K562 (cell line): ENCODE results near the gene MYCBP. TPM values are rescaled to one million over a fixed set of nuclear protein-coding genes. Genes with fewer than 3 reads are reported as not detected.

ENCODE experiments used
- ELF4 ChIP-seq: fragments of 450-650 bp; formaldehyde crosslinking; IDR thresholded peaks from 2 replicates; pipeline ENCODE4 v1.4.0; 2022; ENCODE audit warnings: missing genetic modification characterization
- ESRRB ChIP-seq: fragments of 250-450 bp; sonication (Bioruptor Pico); IDR thresholded peaks from 2 replicates; pipeline ENCODE4 v1.5.0; 2020; ENCODE audit warnings: mild to moderate bottlenecking, moderate library complexity, borderline replicate concordance
- HNRNPK ChIP-seq: fragments of 200-400 bp; formaldehyde crosslinking; IDR thresholded peaks from one replicate; pipeline ENCODE4 v1.6.1; 2018; ENCODE audit warnings: mild to moderate bottlenecking, low read depth, low read length; ENCODE audit not compliant: poor library complexity, severe bottlenecking
- NBN ChIP-seq: fragments of 450-650 bp; IDR thresholded peaks from 2 replicates; pipeline ENCODE4 v1.6.1; 2016; ENCODE audit warnings: low read depth, mild to moderate bottlenecking
- PBX2 ChIP-seq, 2 experiments: IDR thresholded peaks in 1 of 2; conservative IDR thresholded peaks in 1 of 2; 2 replicates each; pipeline ENCODE4 v1.6.1; 2016; ENCODE audit warnings: low read depth in 2 of 2, mild to moderate bottlenecking in 1 of 2, missing compliant biosample characterization in 1 of 2, missing genetic modification characterization in 1 of 2, moderate library complexity in 1 of 2
- PYGO2 ChIP-seq: fragments of 450-650 bp; IDR thresholded peaks from 2 replicates; pipeline ENCODE4 v1.6.1; 2016; ENCODE audit warnings: mild to moderate bottlenecking, missing genetic modification characterization, moderate library complexity, missing compliant biosample characterization
- SMARCA4 ChIP-seq: fragments of 450-650 bp; IDR thresholded peaks from 2 replicates; pipeline ENCODE4 v1.6.1; 2016
- THAP7 ChIP-seq: fragments of 250-450 bp; sonication (Bioruptor Pico); IDR thresholded peaks from 2 replicates; pipeline ENCODE4 v1.5.0; 2021
- THRA ChIP-seq: fragments of 450-650 bp; IDR thresholded peaks from 2 replicates; pipeline ENCODE4 v1.6.1; 2017; ENCODE audit warnings: mild to moderate bottlenecking, moderate library complexity
- ZBTB7A ChIP-seq: IDR thresholded peaks from 2 replicates; pipeline ENCODE4 v1.6.1; 2011; ENCODE audit warnings: low read depth, mild to moderate bottlenecking, low read length, moderate library complexity, borderline replicate concordance; ENCODE audit not compliant: control insufficient read depth
- ZC3H11A ChIP-seq: IDR thresholded peaks from 2 replicates; pipeline ENCODE4 v1.6.1; 2012; ENCODE audit warnings: low read depth, low read length, improper control_type of control experiment
- polyA plus RNA-seq, 8 experiments: library from polyadenylated mRNA; depleted of rRNA in 4 of 8; stranded (reverse) in 5 of 8; unstranded in 3 of 8; fragments of >200 nt; fragmentation: Nextera tagmentation in 2 of 8; fragmentation: Illumina TruSeq in 1 of 8; extraction: Ambion mirVana in 2 of 8; extraction: Trizol in 1 of 8; gene quantifications; 2 replicates each; pipeline versions ENCODE4 v1.2.1 to v1.2.3, GENCODE V29; 2011 to 2014; ENCODE audit warnings: inconsistent platforms in 1 of 8, missing spikeins in 1 of 8
- total RNA-seq, 7 experiments: library from RNA; depleted of rRNA in 6 of 7; stranded (reverse); fragments of >200 nt in 6 of 7; fragmentation: Illumina TruSeq in 2 of 7; extraction: Trizol in 2 of 7; gene quantifications; 2 replicates each; pipeline versions ENCODE4 v1.2.1 to v1.2.3, GENCODE V29; 2011 to 2021; ENCODE audit warnings: low replicate concordance in 1 of 7
- TF ChIP-seq, protein P1 (sequence below), 2 experiments: fragments of 450-650 bp; IDR thresholded peaks; 2 replicates each; pipeline ENCODE4 v1.6.1; 2016; ENCODE audit warnings: mild to moderate bottlenecking in 2 of 2, borderline replicate concordance in 1 of 2, low read depth in 1 of 2, moderate library complexity in 1 of 2
- TF ChIP-seq, protein P2 (sequence below): IDR thresholded peaks from 2 replicates; pipeline ENCODE4 v1.6.1; 2016; ENCODE audit warnings: missing genetic modification characterization, missing compliant biosample characterization

The MYCBP gene
- total and polyA plus RNA-seq, 9 of the 15 experiments (the other 6 are each of a cell fraction or from before 2014, with no cell fraction given): 32.3 to 253 (median 72.9) TPM

DNA sequence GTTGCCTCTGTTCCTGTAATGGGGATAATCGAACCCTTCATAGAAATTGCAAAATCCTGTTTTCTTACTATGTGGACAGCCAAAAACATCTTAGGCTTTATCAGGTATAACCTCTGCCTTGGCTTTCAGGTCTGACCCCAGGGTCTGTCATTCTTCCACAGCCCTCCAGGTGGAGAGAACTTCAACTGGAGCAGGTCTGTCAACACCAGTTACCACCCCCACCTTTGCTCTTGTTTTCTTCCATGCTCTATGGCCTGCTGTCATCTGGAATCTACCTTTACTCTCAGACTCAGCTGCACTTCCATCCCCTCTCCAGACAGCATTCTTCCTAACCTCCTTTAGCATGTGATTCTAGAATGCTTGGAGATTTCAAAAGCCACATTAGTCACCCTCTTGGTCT is 18.6 kb upstream of the MYCBP start (continued):
- TF ChIP-seq THRA: no peak
- TF ChIP-seq ELF4: no peak
- TF ChIP-seq ZBTB7A: peak; percentile 30; the same call in 1 of the 2 replicates
- no peak for TF ChIP-seq PBX2 (CRISPR knock-in tag; IDR thresholded peaks at IDR 0.05; ENCODE audit: low read depth)
- TF ChIP-seq PBX2 (tag; conservative IDR thresholded peaks at IDR 0.05; ENCODE audit: low read depth): peak; percentile 23; the same call in 1 of the 2 replicates
- TF ChIP-seq, protein P1, sequence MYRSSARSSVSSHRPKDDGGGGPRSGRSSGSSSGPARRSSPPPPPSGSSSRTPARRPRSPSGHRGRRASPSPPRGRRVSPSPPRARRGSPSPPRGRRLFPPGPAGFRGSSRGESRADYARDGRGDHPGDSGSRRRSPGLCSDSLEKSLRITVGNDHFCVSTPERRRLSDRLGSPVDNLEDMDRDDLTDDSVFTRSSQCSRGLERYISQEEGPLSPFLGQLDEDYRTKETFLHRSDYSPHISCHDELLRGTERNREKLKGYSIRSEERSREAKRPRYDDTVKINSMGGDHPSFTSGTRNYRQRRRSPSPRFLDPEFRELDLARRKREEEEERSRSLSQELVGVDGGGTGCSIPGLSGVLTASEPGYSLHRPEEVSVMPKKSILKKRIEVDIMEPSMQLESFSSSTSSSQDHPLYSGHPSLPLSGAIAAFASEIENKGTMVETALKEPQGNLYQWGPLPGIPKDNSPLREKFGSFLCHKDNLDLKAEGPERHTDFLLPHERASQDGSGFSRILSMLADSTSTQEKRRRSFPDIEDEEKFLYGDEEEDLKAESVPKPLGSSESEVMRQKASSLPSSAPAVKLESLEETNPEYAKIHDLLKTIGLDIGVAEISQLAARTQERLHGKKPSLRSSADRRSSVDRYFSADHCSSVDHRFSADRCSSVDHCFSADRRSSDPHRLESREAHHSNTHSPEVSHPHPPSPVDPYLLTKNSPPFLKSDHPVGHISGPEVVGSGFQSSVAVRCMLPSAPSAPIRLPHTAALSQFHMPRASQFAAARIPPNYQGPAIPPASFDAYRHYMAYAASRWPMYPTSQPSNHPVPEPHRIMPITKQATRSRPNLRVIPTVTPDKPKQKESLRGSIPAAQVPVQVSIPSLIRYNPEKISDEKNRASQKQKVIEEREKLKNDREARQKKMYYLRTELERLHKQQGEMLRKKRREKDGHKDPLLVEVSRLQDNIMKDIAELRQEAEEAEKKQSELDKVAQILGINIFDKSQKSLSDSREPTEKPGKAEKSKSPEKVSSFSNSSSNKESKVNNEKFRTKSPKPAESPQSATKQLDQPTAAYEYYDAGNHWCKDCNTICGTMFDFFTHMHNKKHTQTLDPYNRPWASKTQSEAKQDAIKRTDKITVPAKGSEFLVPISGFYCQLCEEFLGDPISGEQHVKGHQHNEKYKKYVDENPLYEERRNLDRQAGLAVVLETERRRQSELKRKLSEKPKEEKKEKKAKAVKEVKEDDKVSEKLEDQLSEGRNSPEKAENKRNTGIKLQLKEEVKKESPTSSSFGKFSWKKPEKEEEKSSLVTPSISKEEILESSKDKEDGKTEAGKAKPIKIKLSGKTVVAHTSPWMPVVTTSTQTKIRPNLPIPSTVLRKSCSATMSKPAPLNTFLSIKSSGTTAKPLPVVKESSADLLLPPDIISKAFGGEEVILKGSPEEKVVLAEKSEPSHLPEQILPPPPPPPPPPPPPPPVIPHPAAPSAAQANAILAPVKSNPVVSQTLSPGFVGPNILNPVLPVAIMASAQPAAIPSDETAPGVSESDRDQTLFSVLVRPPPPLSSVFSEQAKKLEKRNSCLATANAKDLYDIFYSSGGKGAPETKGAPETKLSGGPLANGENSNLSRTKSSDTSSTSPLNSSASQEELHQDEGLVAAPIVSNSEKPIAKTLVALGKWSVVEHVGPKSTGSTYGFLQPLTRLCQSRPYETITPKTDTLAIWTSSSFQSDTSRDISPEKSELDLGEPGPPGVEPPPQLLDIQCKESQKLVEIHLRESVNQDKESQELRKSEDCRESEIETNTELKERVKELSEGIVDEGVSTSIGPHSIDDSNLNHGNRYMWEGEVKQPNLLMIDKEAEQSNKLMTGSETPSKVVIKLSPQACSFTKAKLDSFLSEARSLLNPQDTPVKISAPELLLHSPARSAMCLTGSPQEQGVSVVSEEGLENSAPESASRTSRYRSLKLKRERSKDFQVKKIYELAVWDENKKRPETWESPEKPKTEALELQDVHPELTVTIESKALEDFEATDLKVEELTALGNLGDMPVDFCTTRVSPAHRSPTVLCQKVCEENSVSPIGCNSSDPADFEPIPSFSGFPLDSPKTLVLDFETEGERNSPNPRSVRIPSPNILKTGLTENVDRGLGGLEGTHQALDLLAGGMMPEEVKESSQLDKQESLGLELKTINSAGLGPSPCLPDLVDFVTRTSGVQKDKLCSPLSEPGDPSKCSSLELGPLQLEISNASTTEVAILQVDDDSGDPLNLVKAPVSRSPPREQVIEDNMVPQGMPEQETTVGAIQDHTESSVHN (IDR thresholded peaks at IDR 0.05; ENCODE audit: borderline replicate concordance in 1 of 2, low read depth in 1 of 2): no peak
- TF ChIP-seq HNRNPK: no peak
- TF ChIP-seq PYGO2 (tag): no peak
- TF ChIP-seq SMARCA4: no peak
- TF ChIP-seq ZC3H11A: no peak
- TF ChIP-seq, protein P2, sequence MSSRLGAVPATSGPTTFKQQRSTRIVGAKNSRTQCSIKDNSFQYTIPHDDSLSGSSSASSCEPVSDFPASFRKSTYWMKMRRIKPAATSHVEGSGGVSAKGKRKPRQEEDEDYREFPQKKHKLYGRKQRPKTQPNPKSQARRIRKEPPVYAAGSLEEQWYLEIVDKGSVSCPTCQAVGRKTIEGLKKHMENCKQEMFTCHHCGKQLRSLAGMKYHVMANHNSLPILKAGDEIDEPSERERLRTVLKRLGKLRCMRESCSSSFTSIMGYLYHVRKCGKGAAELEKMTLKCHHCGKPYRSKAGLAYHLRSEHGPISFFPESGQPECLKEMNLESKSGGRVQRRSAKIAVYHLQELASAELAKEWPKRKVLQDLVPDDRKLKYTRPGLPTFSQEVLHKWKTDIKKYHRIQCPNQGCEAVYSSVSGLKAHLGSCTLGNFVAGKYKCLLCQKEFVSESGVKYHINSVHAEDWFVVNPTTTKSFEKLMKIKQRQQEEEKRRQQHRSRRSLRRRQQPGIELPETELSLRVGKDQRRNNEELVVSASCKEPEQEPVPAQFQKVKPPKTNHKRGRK (tag): no peak
- no peak for TF ChIP-seq NBN
- TF ChIP-seq ESRRB (CRISPR knock-in tag): no peak
- TF ChIP-seq THAP7: no peak
